HG02938 (cell line): ENCODE results near the gene LCN6.
"Not testable (repeated sequence)": the region's sequence is repeated elsewhere in the genome, so short reads cannot be mapped to it uniquely, and the experiment has no call there.

Source experiments
- ATAC-seq: cut with Tn5 transposase; IDR thresholded peaks from one replicate; pipeline ENCODE4 v1.9.1; 2021; ENCODE audit warnings: mild to moderate bottlenecking, moderate library complexity; ENCODE audit not compliant: unreplicated experiment

The LCN6 gene, protein sequence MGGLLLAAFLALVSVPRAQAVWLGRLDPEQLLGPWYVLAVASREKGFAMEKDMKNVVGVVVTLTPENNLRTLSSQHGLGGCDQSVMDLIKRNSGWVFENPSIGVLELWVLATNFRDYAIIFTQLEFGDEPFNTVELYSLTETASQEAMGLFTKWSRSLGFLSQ

DNA sequence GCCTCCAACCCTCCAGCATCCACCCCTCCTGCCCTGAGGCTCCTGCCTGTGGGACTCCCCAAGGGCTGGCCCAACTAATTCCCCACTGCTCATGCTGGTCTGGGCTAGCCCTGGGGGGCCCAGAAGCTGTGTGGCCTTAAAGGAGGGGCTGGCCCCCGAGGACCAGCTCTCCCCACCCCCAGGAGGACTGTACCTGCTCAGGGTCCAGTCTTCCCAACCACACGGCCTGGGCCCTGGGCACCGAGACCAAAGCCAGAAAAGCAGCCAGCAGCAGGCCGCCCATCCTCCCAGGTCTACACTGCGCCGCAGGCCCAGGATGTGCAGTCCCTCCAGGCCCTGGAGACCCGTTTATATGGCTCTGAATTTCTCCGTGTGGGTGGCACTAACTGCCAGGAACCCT is at the start of gene LCN6:
Gene LCN6, minus strand, starts transcription at position 325 of the 400 bp plus-strand sequence. Its CDS starts 42 bp downstream, at position 283.
- ATAC-seq, result no peak

DNA sequence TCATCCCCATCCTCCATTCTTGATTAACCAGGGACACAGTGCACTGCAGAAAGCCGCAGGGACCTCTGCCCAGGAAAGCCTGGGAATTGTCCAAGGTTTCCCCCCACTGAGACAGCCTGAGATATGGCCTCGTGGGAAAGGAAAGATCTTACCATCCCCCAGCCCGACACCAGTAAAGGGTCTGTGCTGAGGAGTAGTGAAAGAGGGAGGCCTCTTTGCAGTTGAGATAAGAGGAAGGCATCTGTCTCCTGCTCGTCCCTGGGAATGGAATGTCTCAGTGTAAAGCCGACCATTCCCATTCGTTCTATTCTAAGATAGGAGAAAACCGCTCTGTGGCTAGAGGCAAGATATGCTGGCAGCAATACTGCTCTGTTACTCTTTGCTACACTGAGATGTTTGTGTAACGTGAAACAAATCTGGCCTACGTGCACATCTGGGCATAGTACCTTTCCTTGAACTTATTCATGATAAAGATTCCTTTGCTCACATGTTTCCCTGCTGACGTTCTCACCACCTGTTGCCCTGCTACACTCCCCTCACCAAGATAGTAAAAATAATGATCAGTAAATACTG is 48.5 kb upstream of the LCN6 start:
- ATAC-seq, result not testable (repeated sequence)

DNA sequence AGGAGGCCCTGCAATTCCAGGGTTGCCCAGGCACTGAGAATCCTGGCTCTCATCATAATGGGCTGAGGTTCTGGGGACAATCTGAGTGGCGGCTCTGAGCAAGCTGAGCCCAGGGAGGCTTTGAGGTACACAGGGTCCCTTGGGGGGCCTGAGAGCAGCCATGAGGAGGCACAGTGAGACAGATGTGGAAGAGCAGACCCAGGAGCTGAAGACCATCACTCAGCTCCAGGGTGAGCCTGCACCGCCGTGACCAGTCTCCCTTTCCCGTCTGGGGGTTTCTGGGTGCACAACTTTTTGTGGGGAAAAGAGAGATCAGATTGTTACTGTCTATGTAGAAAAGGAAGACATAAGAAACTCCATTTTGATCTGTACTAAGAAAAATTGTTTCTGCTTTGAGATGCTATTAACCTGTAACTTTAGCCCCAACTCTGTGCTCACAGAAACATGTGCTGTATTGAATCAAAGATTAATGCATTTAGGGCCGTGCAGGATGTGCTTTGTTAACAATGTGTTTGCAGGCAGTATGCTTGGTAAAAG is 48.0 kb upstream of the LCN6 start, which contains the start of gene CCDC183:
Gene CCDC183, plus strand, starts transcription at position 101 of the 537 bp plus-strand sequence. Its CDS starts 60 bp downstream, at position 161.
- ATAC-seq, result no peak

DNA sequence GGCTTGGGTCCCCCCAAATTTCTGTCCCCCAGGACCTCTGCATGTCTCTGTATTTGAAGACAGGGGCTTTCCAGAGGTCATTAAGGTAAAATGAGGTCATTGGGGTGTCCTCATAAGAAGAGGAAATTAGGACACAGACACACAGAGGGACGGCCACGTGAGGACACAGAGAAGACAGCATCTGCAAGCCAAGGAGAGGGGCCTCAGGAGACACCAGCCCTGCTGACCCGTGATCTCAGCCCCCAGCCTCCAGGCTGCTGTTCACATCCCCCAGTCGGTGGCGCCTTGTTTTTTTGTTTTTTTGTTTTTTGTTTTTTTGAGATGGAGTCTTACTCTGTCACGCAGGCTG is 46.6 kb upstream of the LCN6 start:
- ATAC-seq, result no peak

DNA sequence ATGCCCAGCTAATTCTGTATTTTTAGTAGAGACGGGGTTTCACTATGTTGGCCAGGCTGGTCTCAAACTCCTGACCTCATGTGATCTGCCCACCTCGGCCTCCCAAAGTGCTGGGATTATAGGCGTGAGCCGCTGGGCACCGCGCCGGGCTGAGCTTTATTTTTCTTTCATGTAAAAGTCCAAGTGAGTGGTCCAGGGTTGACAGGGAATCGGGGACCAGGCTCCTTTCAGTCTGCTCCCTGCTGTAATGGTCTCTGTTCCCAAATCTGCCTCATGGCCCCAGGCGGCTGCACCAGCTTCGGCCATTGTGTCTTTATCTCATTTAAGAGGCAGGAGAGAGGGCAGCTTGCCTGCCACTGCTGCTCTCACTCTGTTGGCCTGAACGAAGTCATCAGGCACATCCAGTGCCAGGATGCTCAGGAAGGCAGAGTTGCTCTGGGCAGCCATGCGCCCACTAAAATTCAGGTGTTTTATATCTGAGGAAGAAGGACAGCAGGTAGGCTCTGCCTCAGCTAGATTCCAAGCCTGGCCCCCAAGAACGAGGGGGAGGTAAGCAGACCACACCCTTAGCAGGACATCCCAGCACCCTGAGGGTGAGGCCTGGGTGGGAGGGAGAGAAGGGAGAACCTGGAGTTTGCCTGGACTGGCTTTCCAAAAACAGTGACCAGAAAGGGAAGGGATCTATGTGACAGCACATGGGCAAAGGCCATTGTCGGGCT is 46.1 kb upstream of the LCN6 start:
- no peak for ATAC-seq

DNA sequence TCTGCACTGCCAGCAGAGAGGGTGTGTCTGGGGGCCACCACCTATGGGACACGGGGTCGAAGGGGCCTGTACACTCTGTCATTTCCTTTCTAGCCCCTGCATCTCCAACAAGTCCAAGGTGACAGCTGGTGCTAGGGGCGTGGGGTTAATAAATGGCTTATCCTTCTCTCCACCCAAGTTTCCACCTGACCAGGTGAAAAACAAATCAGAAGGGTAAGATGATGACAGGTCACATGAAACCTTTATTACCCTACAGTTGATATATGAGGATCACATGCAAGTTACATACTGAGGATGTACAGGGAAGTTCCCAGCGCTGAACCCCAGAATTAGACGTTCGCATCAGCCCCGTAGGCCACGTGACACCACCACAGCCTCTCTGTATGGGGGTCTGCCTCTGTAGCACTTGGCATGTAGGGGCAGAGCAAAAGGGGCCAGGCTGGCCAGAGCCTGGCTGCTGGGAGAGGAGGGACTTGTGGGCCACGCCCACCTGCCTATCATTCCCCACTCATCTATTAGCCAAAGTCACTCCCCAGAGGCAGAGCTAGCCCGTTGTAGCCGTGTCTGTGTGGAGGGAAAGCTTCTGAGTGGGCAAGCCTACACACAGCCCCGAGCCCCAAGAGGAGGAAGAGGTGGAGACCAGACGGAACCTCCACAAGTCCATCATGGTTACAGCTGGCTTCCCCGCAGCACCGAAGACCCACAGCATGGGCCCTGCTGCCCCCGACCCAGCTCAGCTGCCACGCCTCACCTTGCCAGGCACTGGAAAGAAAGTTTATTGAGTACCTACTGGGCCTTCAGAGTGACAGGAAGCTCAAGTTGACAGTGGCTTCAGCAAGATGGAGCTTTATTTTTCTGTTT is 45.0 kb upstream of the LCN6 start:
- no peak for ATAC-seq

DNA sequence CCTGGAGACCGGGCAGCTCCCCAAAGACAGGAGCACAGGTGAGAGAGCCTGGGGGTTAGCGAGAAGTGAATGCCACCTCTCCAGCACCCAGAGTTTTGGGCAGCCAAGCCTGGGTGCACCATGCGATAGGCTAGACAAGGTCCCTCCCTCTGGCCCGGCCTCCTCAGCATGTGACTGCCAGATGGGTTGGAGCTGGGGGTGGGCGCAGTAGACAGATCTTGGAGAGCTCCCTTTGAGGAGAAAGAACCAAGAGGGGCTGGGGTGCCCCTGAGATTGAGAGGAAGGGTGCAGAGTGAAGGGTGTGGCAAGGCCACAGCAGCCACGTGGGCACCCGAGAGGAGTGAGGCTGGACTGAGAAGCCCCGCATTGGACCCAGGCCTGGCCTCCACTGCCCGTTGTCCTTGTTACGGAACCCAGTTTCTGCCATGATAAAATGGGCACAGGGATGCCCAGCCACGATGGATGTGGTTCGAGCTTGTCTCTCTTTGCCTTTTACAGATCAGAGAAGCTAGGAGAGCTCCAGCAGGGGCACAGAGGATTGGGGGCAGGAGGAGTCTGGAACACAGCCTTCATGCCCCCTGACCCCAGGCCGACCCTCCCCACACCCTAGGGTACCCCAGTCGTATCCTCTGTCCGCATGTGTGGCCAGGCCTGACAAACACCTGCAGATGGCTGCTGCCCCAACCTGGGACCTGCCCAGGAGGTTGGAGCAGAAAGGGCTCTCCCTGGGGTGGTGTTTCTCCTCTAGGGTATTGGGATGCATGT is 44.2 kb upstream of the LCN6 start:
- no peak for ATAC-seq

DNA sequence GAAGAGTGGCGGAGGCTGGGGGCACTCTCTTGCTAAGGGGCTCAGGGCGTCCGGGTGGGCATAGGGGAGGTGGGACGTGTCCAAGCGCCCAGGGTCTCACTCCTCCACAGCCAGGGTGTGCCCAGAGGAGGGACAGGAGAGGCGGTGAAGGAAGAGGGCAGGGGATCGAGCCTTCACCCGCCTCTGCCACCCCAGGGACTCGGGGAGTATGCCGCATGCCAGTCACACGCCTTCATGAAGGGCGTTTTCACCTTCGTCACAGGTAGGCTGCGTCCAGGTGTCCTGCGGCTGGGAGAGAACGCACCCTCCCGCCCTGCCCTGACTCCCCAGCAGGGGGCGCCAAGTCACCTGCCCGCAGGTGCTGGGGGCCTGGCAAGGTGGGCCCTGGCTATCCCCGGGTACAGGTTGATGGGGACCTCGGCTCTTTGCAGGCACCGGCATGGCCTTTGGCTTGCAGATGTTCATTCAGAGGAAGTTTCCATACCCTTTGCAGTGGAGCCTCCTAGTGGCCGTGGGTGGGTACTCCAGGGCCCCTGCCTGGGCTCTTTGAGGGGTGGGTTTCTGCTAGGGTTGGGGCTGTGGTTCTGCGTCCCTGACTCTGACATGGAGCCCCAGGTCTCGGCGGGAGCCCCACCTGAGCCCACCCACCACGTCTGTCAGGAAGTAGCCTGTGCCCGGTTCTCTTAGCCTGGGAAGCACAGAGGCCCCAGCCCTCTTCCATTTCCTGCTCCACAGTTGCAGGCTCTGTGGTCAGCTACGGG is 43.4 kb upstream of the LCN6 start:
- peak; percentile 10 for ATAC-seq

DNA sequence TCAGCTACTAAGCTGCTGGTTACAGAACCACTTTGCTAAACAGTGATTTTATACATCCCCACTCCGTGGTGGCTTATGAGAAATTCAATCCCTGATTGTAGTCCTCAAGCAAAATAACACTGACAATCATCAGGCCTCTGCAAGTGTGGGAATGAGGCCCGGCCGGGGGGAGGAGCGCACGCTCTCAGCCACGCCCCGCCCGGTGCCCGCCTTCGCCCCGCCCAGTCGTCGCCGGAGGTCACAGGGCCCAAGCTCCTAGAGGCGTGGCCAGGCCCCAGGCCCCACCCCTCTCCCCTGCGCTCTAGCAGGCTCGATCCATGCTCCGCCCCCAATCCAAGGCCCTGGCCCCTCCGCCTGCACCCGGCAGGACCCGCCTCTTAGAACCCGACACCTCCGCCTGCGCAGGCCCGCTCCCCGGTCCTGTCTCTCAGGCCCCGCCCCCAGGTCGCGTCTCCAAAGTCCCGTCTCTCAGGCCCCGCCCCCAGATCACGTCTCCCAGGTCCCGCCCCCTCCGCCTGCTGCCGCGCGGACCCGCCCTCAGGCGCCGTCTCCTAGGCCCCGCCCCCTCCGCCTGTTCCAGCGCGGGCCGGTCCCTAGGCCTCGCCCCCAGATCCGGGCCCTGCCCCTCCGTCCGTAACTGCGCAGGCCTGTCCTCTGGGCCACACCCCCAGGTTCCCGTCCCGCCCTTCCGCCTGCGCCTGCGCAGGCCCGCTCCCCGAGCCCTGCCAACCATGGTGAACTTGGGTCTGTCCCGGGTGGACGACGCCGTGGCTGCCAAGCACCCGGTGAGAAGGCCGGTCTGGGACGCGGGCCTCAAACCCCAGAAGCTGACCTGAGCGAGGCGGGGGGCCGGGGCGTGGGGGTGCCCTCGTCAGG is 42.6 kb upstream of the LCN6 start, which contains the start of gene TMEM141:
Gene TMEM141, plus strand, starts transcription at position 705 of the 876 bp plus-strand sequence. Its CDS starts 27 bp downstream, at position 732.
- peak; percentile 77 for ATAC-seq

DNA sequence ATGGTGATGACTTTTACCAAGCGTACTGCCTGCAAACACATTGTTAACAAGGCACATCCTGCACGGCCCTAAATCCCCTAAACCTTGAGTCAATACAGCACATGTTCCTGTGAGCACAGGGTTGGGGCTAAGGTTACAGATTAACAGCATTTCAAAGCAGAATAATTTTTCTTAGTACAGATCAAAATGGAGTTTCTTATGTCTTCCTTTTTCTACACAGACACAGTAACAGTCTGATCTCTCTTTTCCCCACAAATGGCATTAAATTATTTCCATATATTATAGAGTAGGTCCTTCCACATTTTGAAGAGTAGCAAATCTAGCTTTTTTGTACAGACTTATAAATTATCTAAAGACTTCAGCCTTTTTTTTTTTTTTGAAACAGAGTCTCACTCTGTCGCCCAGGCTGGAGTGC is 41.2 kb upstream of the LCN6 start:
- no peak for ATAC-seq

DNA sequence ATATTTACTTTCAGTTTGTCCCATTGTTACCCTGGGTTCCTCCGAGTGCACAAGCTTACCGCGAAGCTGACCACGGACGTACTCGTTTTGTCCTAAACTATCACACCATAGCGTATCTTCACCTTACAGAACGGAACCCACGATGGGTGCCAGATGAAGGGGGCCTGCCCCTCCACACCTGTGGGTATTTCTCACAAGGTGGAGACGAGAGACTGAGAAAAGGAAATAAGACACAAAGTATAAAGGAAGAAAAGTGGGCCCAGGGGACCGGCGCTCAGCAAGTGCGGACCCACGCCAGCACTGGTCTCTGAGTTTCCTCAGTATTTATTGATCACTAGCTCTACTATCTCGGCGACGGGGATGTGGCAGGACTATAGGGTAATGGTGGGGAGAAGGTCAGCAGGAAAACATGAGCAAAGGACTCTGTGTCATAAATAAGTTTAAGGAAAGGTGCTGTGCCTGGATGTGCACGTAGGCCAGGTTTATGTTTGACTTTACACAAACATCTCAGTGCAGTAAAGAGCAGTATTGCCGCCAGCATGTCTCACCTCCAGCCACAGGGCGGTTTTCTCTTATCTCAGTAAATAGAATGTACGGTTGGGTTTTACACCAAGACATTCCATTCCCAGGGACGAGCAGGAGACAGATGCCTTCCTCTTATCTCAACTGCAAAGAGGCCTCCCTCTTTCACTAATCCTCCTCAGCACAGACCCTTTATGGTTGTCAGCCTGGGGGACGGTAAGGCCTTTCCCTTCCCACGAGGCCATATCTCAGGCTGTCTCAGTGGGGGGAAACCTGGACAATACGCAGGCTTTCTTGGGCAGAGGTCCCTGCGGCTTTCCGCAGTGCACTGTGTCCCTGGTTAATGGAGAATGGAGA is 40.6 kb upstream of the LCN6 start:
- not testable (repeated sequence) for ATAC-seq

DNA sequence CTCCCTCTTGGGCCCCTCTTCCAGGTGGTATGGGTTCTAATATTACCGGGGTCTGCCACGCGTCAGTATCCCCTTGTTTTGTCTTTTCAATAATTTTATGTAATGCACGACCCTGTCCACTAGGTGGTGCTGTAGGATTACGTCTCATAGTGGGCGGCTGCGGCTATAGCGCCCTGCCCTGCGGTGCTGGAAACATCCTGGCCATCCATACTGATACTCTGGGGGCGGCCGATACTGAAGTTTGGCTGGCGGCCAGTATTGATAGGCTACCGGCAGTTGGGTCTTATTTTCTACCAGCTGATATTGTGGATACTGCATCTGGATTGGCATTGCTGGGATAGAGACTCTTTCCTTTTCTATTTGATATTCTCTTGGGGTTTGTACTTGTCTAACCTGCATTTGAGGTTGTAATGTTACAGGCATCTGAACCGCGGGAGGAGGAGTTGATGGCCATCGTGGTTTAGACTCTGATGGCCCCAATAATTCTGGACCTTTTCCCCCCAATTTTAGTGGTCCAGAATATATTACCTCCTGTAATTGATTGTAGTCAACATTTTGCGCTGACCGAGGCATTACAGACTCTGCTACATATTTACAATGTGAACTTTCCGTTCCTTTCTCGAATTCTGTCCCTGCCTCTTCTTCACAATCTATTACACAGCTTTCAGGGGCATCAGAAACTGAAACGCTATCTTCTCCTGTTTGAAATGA is 39.5 kb upstream of the LCN6 start:
- no peak for ATAC-seq

DNA sequence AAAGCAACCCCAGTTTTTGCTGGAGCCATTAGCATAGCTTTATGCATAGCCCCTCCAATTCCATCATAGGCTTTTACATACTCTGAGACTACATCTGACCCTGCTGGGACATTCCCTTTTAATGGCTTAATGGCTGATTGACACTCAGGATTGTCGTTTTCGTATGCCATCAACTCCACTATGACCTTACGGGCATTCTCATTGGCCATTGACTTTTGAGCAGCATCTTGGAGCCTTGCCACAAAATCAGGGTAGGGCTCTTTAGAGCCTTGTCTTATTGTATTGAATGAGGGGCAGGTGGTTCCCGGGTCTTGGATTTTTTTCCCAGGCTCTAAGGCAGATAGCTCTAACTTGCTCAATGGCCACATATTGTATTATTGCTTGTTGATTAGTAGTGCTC is 38.7 kb upstream of the LCN6 start:
- ATAC-seq, result not testable (repeated sequence)

DNA sequence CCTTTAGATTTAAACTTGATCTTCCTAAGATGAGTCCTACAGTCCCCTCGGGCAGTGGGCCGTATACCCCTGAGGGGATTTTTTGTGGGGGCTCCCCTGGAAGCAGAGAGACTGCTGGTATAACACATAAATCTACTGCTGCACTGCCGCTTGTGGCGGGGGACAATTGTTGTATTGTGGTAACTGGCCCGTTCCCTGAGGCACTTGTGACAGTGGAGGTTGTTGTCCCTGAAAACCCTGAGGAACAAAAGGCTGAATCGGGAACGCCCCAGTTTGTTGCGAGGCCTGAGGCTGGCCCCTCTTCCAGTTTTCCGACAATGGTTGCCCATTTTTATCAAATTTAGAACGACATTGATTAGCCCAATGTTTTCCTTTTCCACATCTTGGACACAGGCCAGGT is 38.1 kb upstream of the LCN6 start:
- no peak for ATAC-seq

DNA sequence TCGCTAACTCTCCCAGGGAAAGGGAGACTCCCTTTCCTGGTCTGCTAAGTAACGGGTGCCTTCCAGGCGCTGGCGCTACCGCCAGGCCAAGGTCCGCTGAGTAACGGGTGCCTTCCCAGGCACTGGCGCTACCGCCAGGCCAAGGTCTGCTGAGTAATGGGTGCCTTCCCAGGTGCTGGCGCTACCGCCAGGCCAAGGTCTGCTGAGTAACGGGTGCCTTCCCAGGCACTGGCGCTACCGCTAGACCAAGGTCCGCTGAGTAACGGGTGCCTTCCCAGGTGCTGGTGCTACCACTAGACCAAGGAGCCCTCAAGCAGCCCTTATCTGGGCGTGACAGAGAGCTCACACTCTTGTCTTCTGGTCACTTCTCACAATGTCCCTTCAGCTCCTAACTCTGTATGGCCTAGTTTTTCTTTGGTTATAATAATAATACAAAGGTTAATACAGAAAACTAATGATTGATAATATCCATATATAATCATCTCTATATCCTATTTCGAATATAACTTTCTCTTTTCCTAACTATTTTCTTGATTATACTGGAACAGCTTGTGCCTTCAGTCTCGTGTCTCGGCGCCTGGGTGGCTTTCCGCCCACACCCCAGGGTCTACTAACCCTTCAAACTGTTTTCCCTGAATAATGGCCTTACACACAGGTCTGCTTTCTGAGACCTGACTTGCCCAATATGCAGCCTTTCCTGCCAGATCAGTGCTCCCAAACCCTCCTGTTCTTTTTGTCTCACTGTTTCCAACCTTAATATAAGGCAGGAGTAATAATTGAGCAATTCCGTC is 37.4 kb upstream of the LCN6 start:
- not testable (repeated sequence) for ATAC-seq

DNA sequence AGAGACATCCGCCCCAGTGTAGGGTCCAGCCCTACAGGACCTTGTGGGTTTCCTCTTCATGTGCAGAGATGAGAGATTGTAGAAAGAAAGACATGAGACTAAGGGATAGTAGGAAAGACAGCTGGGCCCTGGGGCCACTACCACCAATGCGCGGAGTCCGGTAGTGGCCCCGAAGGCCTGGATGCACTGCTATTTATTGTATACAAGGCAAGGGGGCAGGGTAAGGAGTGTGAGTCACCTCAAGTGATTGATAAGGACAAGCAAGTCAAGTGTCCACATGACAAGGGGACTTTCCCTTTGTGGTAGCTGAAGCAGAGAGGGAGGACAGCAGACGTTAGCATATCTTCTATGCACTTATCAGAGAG is 36.7 kb upstream of the LCN6 start:
- ATAC-seq, result no peak
